IMR-90 (cell line): ENCODE data around the gene OR51M1. TPM values are rescaled to one million over a fixed set of nuclear protein-coding genes. Genes with fewer than 3 reads are reported as not detected.

ENCODE experiments used
- ATAC-seq: fragments of 200-7000 bp; cut with Tn5 transposase; 2 replicates; pipeline ENCODE4 v1.9.1; 2020; ENCODE audit warnings: low read depth, mild to moderate bottlenecking, moderate library complexity
- BruUV-seq: library from RNA; stranded (reverse); fragments of 400-500 nt; replicated peaks from 2 replicates; lab custom pipeline; 2021; lab: Mats Ljungman, UMichigan
- CTCF ChIA-PET: fragments of 300-600 bp; formaldehyde crosslinking; extraction: SDS; loops from one replicate; lab custom pipeline; 2021; ENCODE audit warnings: antibody characterized with exemption; lab: Yijun Ruan, JAX
- POLR2A ChIA-PET: fragments of 300-600 bp; sonication (Branson Sonifier 250); formaldehyde crosslinking; loops from one replicate; lab custom pipeline; 2022; ENCODE audit warnings: antibody characterized with exemption; ENCODE audit not compliant: unreplicated experiment; lab: Charles Lee
- DNase-seq: peaks from one replicate; pipeline ENCODE4 v3.0.0; 2013
- H2AFZ ChIP-seq: replicated peaks from 2 replicates; pipeline ENCODE3; 2013; ENCODE audit warnings: low read length, mild to moderate bottlenecking; ENCODE audit not compliant: poor library complexity
- H2AK5ac ChIP-seq: 2 replicates; pipeline ENCODE4 v1.6.1; 2013; ENCODE audit warnings: low read depth, low read length, inconsistent platforms
- H2AK9ac ChIP-seq: replicated peaks from 2 replicates; pipeline ENCODE3; 2013; ENCODE audit warnings: mild to moderate bottlenecking, low read depth, low read length, moderate library complexity; ENCODE audit not compliant: poor library complexity
- H2BK120ac ChIP-seq: 2 replicates; pipeline ENCODE4 v1.6.1; 2013; ENCODE audit warnings: low read depth, low read length, inconsistent platforms
- H2BK15ac ChIP-seq: 3 replicates; pipeline ENCODE4 v1.6.1; 2013; ENCODE audit warnings: low read depth, low read length, inconsistent platforms
- H2BK20ac ChIP-seq: 2 replicates; pipeline ENCODE4 v1.6.1; 2013; ENCODE audit warnings: low read depth, mild to moderate bottlenecking, inconsistent platforms, low read length, moderate library complexity
- H2BK5ac ChIP-seq: 2 replicates; pipeline ENCODE4 v1.6.1; 2013; ENCODE audit warnings: mild to moderate bottlenecking, low read depth, low read length, inconsistent platforms; ENCODE audit not compliant: poor library complexity, severe bottlenecking
- H3K14ac ChIP-seq: replicated peaks from 2 replicates; pipeline ENCODE4 v1.6.1; 2013; ENCODE audit warnings: low read depth, low read length, inconsistent platforms
- H3K18ac ChIP-seq: 2 replicates; pipeline ENCODE4 v1.6.1; 2013; ENCODE audit warnings: low read depth, low read length, control low read depth
- H3K23ac ChIP-seq: 2 replicates; pipeline ENCODE4 v1.6.1; 2013; ENCODE audit warnings: low read depth, low read length, inconsistent platforms
- H3K27ac ChIP-seq: 2 replicates; pipeline ENCODE4 v1.5.1; 2013; ENCODE audit warnings: mild to moderate bottlenecking, control low read depth, low read length; ENCODE audit not compliant: insufficient read depth
- H3K27me3 ChIP-seq: 2 replicates; pipeline ENCODE4 v1.6.1; 2013; ENCODE audit warnings: low read length; ENCODE audit not compliant: control insufficient read depth, insufficient read depth
- H3K36me3 ChIP-seq: 2 replicates; pipeline ENCODE4 v1.6.1; 2013; ENCODE audit warnings: low read length, mixed read lengths; ENCODE audit not compliant: control insufficient read depth, insufficient read depth
- H3K4ac ChIP-seq: 2 replicates; pipeline ENCODE4 v1.6.1; 2013; ENCODE audit warnings: low read depth, low read length, inconsistent platforms
- H3K4me1 ChIP-seq: 2 replicates; pipeline ENCODE4 v1.6.1; 2013; ENCODE audit warnings: low read length, mixed read lengths; ENCODE audit not compliant: control insufficient read depth, insufficient read depth
- H3K4me2 ChIP-seq: 2 replicates; pipeline ENCODE4 v1.6.1; 2013; ENCODE audit warnings: low read depth, mild to moderate bottlenecking, control low read depth, low read length, moderate library complexity
- H3K4me3 ChIP-seq: 2 replicates; pipeline ENCODE4 v1.5.1; 2013; ENCODE audit warnings: low read depth, mild to moderate bottlenecking, control low read depth, low read length, moderate library complexity; ENCODE audit not compliant: insufficient read depth
- H3K56ac ChIP-seq: 2 replicates; pipeline ENCODE4 v1.6.1; 2013; ENCODE audit warnings: low read length, inconsistent platforms; ENCODE audit not compliant: insufficient read depth; ENCODE audit errors: extremely low read depth
- H3K79me1 ChIP-seq, 2 experiments: 2 replicates each; pipeline ENCODE4 v1.6.1; 2013; ENCODE audit warnings: low read length in 2 of 2, inconsistent platforms in 1 of 2, low read depth in 1 of 2
- H3K9ac ChIP-seq: 2 replicates; pipeline ENCODE4 v1.6.1; 2013; ENCODE audit warnings: low read depth, low read length, control low read depth
- H3K9me1 ChIP-seq: 2 replicates; pipeline ENCODE4 v1.6.1; 2013; ENCODE audit warnings: low read length, inconsistent platforms; ENCODE audit not compliant: insufficient read depth
- H3K9me3 ChIP-seq: 2 replicates; pipeline ENCODE4 v1.6.1; 2013; ENCODE audit warnings: low read length; ENCODE audit not compliant: control insufficient read depth, insufficient read depth
- H4K20me1 ChIP-seq: 2 replicates; pipeline ENCODE4 v1.6.1; 2013; ENCODE audit warnings: low read length, inconsistent platforms; ENCODE audit not compliant: insufficient read depth
- H4K5ac ChIP-seq: 2 replicates; pipeline ENCODE4 v1.6.1; 2013; ENCODE audit warnings: mild to moderate bottlenecking, low read depth, low read length, control low read depth
- H4K8ac ChIP-seq, 2 experiments: 2 replicates each; pipeline ENCODE4 v1.6.1; 2013; ENCODE audit warnings: low read depth in 2 of 2, low read length in 2 of 2, control low read depth in 1 of 2, inconsistent platforms in 1 of 2
- H4K91ac ChIP-seq: 2 replicates; pipeline ENCODE4 v1.6.1; 2013; ENCODE audit warnings: low read depth, low read length, inconsistent platforms; ENCODE audit not compliant: insufficient read depth
- CEBPB ChIP-seq: IDR thresholded peaks from 2 replicates; pipeline ENCODE4 v1.6.1; 2012; ENCODE audit warnings: low read depth, low read length, improper control_type of control experiment
- CTCF ChIP-seq: conservative IDR thresholded peaks from 2 replicates; pipeline ENCODE4 v1.5.1; 2012; ENCODE audit warnings: mild to moderate bottlenecking, low read depth, low read length, improper control_type of control experiment
- ELK1 ChIP-seq: fragments of 150-350 bp; IDR thresholded peaks from 2 replicates; pipeline ENCODE4 v1.6.1; 2016; ENCODE audit warnings: low read depth, mild to moderate bottlenecking, low read length, moderate library complexity, borderline replicate concordance
- FOS ChIP-seq: fragments of 150-350 bp; IDR thresholded peaks from 2 replicates; pipeline ENCODE4 v1.6.1; 2016; ENCODE audit warnings: low read depth, low read length
- MAFK ChIP-seq: IDR thresholded peaks from 2 replicates; pipeline ENCODE4 v1.6.1; 2012; ENCODE audit warnings: low read depth, low read length, improper control_type of control experiment
- MXI1 ChIP-seq: IDR thresholded peaks from 2 replicates; pipeline ENCODE4 v1.6.1; 2012; ENCODE audit warnings: low read depth, mild to moderate bottlenecking, low read length, moderate library complexity, borderline replicate concordance
- POLR2A ChIP-seq: IDR thresholded peaks from 2 replicates; pipeline ENCODE4 v1.6.1; 2012; ENCODE audit warnings: mild to moderate bottlenecking, low read depth, low read length
- RAD21 ChIP-seq: IDR thresholded peaks from 2 replicates; pipeline ENCODE4 v1.6.1; 2012; ENCODE audit warnings: low read length, improper control_type of control experiment
- RCOR1 ChIP-seq: IDR thresholded peaks from 2 replicates; pipeline ENCODE4 v1.6.1; 2012; ENCODE audit warnings: mild to moderate bottlenecking, low read length, improper control_type of control experiment; ENCODE audit not compliant: insufficient replicate concordance
- RFX5 ChIP-seq: IDR thresholded peaks from 2 replicates; pipeline ENCODE4 v1.8.0; 2012; ENCODE audit warnings: low read depth, mild to moderate bottlenecking, low read length, moderate library complexity
- SMC3 ChIP-seq: fragments of 150-350 bp; IDR thresholded peaks from 2 replicates; pipeline ENCODE4 v1.6.1; 2016; ENCODE audit warnings: low read depth, mild to moderate bottlenecking, antibody characterized with exemption, low read length, moderate library complexity
- USF2 ChIP-seq: fragments of 150-350 bp; IDR thresholded peaks from 2 replicates; pipeline ENCODE4 v1.6.1; 2017; ENCODE audit warnings: mild to moderate bottlenecking, antibody characterized with exemption, low read length, low read depth
- dilution Hi-C: fragments of 300-500 bp; cut with HindIII; formaldehyde crosslinking; loops from one replicate; pipeline ENCODE4 v1.14.3; 2018; ENCODE audit warnings: low sequenced_read_pairs; ENCODE audit not compliant: unreplicated experiment
- in situ Hi-C: fragments of 300-500 bp; cut with MboI; formaldehyde crosslinking; loops from 3 replicates; pipeline ENCODE4 v1.14.3; 2019; ENCODE audit warnings: low sequenced_read_pairs, inconsistent platforms, mixed read lengths
- intact Hi-C: fragments of 100-400 bp; cut with micrococcal nuclease; formaldehyde crosslinking; loops from 2 replicates; pipeline ENCODE4 v1.10.0; 2022
- polyA plus RNA-seq, 3 experiments: library from polyadenylated mRNA; depleted of rRNA; stranded (reverse); fragments of >200 nt; gene quantifications; 2 replicates each; pipeline ENCODE4 v1.2.3, GENCODE V29; 2012; ENCODE audit warnings: low replicate concordance in 1 of 3
- total RNA-seq: library from RNA; depleted of rRNA; stranded (reverse); fragments of >200 nt; gene quantifications from 2 replicates; pipeline ENCODE4 v1.2.3, GENCODE V29; 2012

The OR51M1 gene
- total and polyA plus RNA-seq, 2 of the 4 experiments (the other 2 are of a cell fraction) = 0.54 to 0.87 TPM

- H3K23ac ChIP-seq = no peak overlapping the region
- no peak overlapping the region for H3K9ac ChIP-seq
- no peak overlapping the region for H2AK9ac ChIP-seq
- no TSS peak for BruUV-seq
- no peak overlapping the region for H2AFZ ChIP-seq
- intact Hi-C loops = no loop called here
- H2BK120ac ChIP-seq = no peak overlapping the region
- no peak overlapping the region for H2BK20ac ChIP-seq
- no peak overlapping the region for H3K14ac ChIP-seq
- in situ Hi-C loops = no loop called here
- dilution Hi-C loops = no loop called here
- H3K9me1 ChIP-seq = no peaks in the 10 kb centered on the region
- TF ChIP-seq MXI1 = no peak
- TF ChIP-seq RCOR1 = no peak
- TF ChIP-seq SMC3 = no peak
- no peak for TF ChIP-seq MAFK
- TF ChIP-seq RAD21 = no peak
- TF ChIP-seq CTCF = no peak
- no peak for TF ChIP-seq RFX5
- TF ChIP-seq FOS = no peak
- TF ChIP-seq ELK1 = no peak
- no peak for TF ChIP-seq USF2
- TF ChIP-seq POLR2A = no peak
- no peak for TF ChIP-seq CEBPB
- no peak overlapping the region for H3K56ac ChIP-seq
- CTCF ChIA-PET = no interaction called here
- H4K5ac ChIP-seq = no peak overlapping the region
- no peak overlapping the region for H2BK15ac ChIP-seq
- no peaks in the 10 kb centered on the region for H4K20me1 ChIP-seq
- H3K27me3 ChIP-seq = no peaks in the 10 kb centered on the region; the same call in 1 of the 2 replicates
- DNase-seq (no peak), ATAC-seq (no peak)
- no peak overlapping the region for H4K91ac ChIP-seq
- H2BK5ac ChIP-seq = no peak overlapping the region
- no peaks in the 10 kb centered on the region for H3K79me1 ChIP-seq
- H3K4me1 ChIP-seq = no peaks in the 10 kb centered on the region
- H4K8ac ChIP-seq = no peak overlapping the region
- H3K36me3 ChIP-seq = no peaks in the 10 kb centered on the region
- no peak overlapping the region for H3K4me3 ChIP-seq
- POLR2A ChIA-PET = no interaction called here
- H3K9me3 ChIP-seq = no peaks in the 10 kb centered on the region
- H3K4ac ChIP-seq = no peak overlapping the region
- no peak overlapping the region for H2AK5ac ChIP-seq
- no peak overlapping the region for H3K4me2 ChIP-seq
- no peak overlapping the region for H3K18ac ChIP-seq
- no peak overlapping the region for H3K27ac ChIP-seq
These were observed 15.3 kb downstream of the OR51M1 start for GRCh38 chr11:5398936-5399335.
